MM.1S (cell line): ENCODE data around the gene MEMO1.

Experiments
- DNase-seq: peaks from one replicate; pipeline ENCODE4 v3.0.0-alpha.2; 2015
- H2AFZ ChIP-seq: fragments of 300-600 bp; sonication (generic); 2 replicates; pipeline ENCODE4 v1.6.0; 2016; ENCODE audit warnings: antibody characterized with exemption, low read length
- H3F3A ChIP-seq: fragments of 300-600 bp; sonication (generic); 2 replicates; pipeline ENCODE4 v1.6.1; 2016; ENCODE audit warnings: mild to moderate bottlenecking, antibody characterized with exemption, low read length, moderate library complexity, mixed read lengths; ENCODE audit not compliant: insufficient read depth
- H3K27ac ChIP-seq: fragments of 300-600 bp; sonication (generic); 2 replicates; pipeline ENCODE4 v1.5.1; 2016; ENCODE audit warnings: mild to moderate bottlenecking, low read length
- H3K27me3 ChIP-seq: fragments of 300-600 bp; sonication (generic); replicated peaks from 2 replicates; pipeline ENCODE4 v1.6.0; 2016; ENCODE audit warnings: low read length; ENCODE audit not compliant: insufficient read depth
- H3K36me3 ChIP-seq: fragments of 300-600 bp; sonication (generic); replicated peaks from 2 replicates; pipeline ENCODE4 v1.6.1; 2016; ENCODE audit warnings: mild to moderate bottlenecking, low read length, mixed read lengths; ENCODE audit not compliant: insufficient read depth
- H3K4me1 ChIP-seq: fragments of 300-600 bp; sonication (generic); 2 replicates; pipeline ENCODE4 v1.6.1; 2016; ENCODE audit warnings: low read length, mixed read lengths
- H3K4me2 ChIP-seq: fragments of 300-600 bp; sonication (generic); 2 replicates; pipeline ENCODE4 v1.6.0; 2016; ENCODE audit warnings: low read depth, low read length
- H3K4me3 ChIP-seq: fragments of 300-600 bp; sonication (generic); 2 replicates; pipeline ENCODE4 v1.5.1; 2016; ENCODE audit warnings: low read length, mixed read lengths
- H3K79me2 ChIP-seq: fragments of 300-600 bp; sonication (generic); 2 replicates; pipeline ENCODE4 v1.6.1; 2016; ENCODE audit warnings: mixed run types, low read length, mixed read lengths
- H3K9ac ChIP-seq: fragments of 300-600 bp; sonication (generic); 2 replicates; pipeline ENCODE4 v1.6.1; 2016; ENCODE audit warnings: low read length, mixed read lengths
- H3K9me2 ChIP-seq: fragments of 300-600 bp; sonication (generic); replicated peaks from 2 replicates; pipeline ENCODE4 v1.6.1; 2016; ENCODE audit warnings: mild to moderate bottlenecking, low read length, mixed read lengths; ENCODE audit not compliant: insufficient read depth
- H3K9me3 ChIP-seq: fragments of 300-600 bp; sonication (generic); replicated peaks from 2 replicates; pipeline ENCODE4 v1.6.1; 2016; ENCODE audit warnings: mild to moderate bottlenecking, low read length, mixed read lengths; ENCODE audit not compliant: insufficient read depth
- H4K20me1 ChIP-seq: fragments of 300-600 bp; sonication (generic); 2 replicates; pipeline ENCODE4 v1.6.1; 2016; ENCODE audit warnings: mild to moderate bottlenecking, low read length, moderate library complexity, mixed read lengths; ENCODE audit not compliant: insufficient read depth
- CTCF ChIP-seq: fragments of 300-600 bp; sonication (generic); IDR thresholded peaks from 2 replicates; pipeline ENCODE4 v1.5.1; 2016; ENCODE audit warnings: antibody characterized with exemption, low read length, mixed read lengths
- EZH2 ChIP-seq: fragments of 300-600 bp; sonication (generic); optimal IDR thresholded peaks from 2 replicates; pipeline ENCODE3; 2017; ENCODE audit warnings: low read depth, mild to moderate bottlenecking, antibody characterized with exemption, low read length, mixed read lengths
- EZH2phosphoT487 ChIP-seq: fragments of 300-600 bp; sonication (generic); IDR thresholded peaks from 2 replicates; pipeline ENCODE4 v1.6.1; 2018; ENCODE audit warnings: antibody characterized with exemption, low read length

The MEMO1 gene

GRCh38 chr2:31889044-31889443 lies 121.8 kb downstream of the MEMO1 start:
- Histone ChIP-seq H3K27ac (no peak overlapping the region), H4K20me1 (no peaks in the 10 kb centered on the region), H3F3A (no peaks in the 10 kb centered on the region), H3K4me1 (no peaks in the 10 kb centered on the region), H3K36me3 (no peaks in the 10 kb centered on the region), H3K9me2 (no peaks in the 10 kb centered on the region), H3K9ac (no peak overlapping the region), H3K79me2 (no peaks in the 10 kb centered on the region), H3K9me3 (no peaks in the 10 kb centered on the region), H3K27me3 (no peaks in the 10 kb centered on the region), H3K4me3 (no peak overlapping the region), H2AFZ (no peak overlapping the region), H3K4me2 (no peak overlapping the region)
- DNase-seq: no peak
- TF ChIP-seq EZH2: no peak
- no peak for TF ChIP-seq EZH2phosphoT487
- TF ChIP-seq CTCF: no peak

DNA sequence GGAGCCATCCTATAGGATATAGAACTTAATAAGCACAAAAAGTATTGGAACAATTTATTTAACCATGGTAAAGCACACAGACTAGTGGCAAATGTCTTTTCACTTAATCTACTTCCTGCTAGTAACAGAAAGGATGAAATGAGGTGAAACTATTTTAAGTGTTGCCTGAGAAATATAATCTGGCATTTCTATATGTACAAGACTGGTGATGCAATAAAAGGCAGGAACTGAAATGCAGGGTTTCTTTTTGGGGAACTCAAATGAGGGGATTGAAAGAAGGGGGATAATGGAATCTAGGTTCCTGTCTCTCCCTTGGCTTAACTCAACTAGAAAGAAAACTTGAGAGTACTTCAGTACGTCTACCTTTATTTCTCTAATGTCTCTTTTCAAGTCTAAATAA lies 122.3 kb downstream of the MEMO1 start:
- Histone ChIP-seq H4K20me1 (no peaks in the 10 kb centered on the region), H3K27me3 (no peaks in the 10 kb centered on the region), H3K27ac (no peak overlapping the region), H3K4me3 (no peak overlapping the region), H3F3A (no peaks in the 10 kb centered on the region), H3K4me1 (no peaks in the 10 kb centered on the region), H3K4me2 (no peak overlapping the region), H3K79me2 (no peaks in the 10 kb centered on the region), H3K9ac (no peak overlapping the region), H3K9me3 (no peaks in the 10 kb centered on the region), H2AFZ (no peak overlapping the region), H3K9me2 (no peaks in the 10 kb centered on the region), H3K36me3 (no peaks in the 10 kb centered on the region)
- TF ChIP-seq EZH2 (no peak), CTCF (no peak), EZH2phosphoT487 (no peak)
- no peak for DNase-seq

DNA sequence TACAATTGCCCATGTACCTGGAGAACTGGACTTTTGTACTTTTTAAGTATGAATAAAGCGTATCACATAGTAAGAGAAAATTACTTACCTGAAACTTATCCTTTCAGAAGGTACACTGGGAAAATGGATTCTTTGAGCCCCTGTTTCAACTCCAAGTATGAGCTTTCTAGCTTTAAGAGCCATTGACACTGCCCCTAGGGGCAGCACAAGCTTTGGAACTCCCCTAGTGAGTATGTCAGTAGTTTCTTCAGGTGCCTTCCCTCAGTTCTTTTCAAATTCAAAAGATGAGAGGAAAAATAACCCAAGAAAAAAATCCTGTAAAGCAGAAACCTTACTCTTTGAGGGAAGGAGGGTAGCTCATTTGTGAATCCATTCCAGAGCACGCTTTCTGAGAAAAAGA lies 124.1 kb downstream of the MEMO1 start:
- TF ChIP-seq EZH2phosphoT487: no peak
- peak; percentile 29 for TF ChIP-seq CTCF
- TF ChIP-seq EZH2: no peak
- no peaks in the 10 kb centered on the region for H3F3A ChIP-seq
- DNase-seq: no peak
- no peaks in the 10 kb centered on the region for H3K9me2 ChIP-seq
- no peak overlapping the region for H3K4me2 ChIP-seq
- H3K27ac ChIP-seq: no peak overlapping the region
- no peak overlapping the region for H2AFZ ChIP-seq
- H3K79me2 ChIP-seq: no peaks in the 10 kb centered on the region
- no peak overlapping the region for H3K4me3 ChIP-seq
- no peaks in the 10 kb centered on the region for H3K9me3 ChIP-seq
- H3K27me3 ChIP-seq: no peaks in the 10 kb centered on the region
- no peak overlapping the region for H3K9ac ChIP-seq
- no peaks in the 10 kb centered on the region for H3K36me3 ChIP-seq
- no peaks in the 10 kb centered on the region for H3K4me1 ChIP-seq
- no peaks in the 10 kb centered on the region for H4K20me1 ChIP-seq
